ENCODE results near the gene GLI2.

GLI2 gene

DNA sequence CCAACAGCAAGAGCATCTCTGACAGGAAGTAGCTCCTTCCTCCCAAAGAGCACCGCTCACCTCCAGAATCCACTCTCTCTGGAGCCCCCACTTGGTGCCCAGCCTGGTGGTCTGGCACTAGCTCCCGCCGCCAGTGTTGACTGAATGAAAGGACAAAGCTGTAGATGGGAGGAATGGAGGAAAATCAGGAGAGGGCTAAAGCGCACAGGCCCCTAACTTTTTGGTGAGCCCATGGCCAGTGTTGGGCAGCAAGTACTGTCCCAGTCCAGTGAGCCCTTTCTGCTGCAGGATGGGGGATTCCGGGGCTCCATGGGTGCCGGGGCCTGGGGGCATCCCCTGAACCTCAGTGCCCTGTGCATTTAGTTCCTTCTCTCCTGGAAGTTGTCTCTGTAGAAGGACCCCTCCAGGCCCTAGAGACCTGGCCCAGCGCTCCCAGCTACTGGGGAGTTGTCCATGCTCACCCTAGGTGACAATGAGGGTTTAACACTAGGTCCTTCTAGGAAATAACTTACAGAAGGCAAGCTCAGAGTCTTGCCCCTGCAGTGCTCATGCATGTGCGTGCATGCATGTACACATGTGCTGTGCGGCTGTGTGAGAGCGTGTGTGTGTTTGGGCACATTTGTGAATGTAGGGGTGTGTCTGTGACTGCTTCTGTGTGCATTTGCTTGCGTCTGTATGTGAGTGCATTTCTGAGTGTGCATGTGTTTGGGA is 33.6 kb downstream of the GLI2 start:
- H3K36me3 ChIP-seq (ENCODE audit: insufficient read depth, low read length), result no peaks in the 10 kb centered on the region
- H3K9ac ChIP-seq (ENCODE audit: low read depth, low read length, poor library complexity, severe bottlenecking), result no peak overlapping the region
- no peak overlapping the region for H3K4me3 ChIP-seq (ENCODE audit: low read length, poor library complexity, severe bottlenecking)
- H3K4me1 ChIP-seq (ENCODE audit: insufficient read depth, low read length, poor library complexity, severe bottlenecking), result no peaks in the 10 kb centered on the region
- H3K4me2 ChIP-seq (ENCODE audit: low read depth, low read length, poor library complexity, severe bottlenecking), result no peak overlapping the region
- no peak overlapping the region for H2AFZ ChIP-seq (ENCODE audit: low read length)
- no peaks in the 10 kb centered on the region for H4K20me1 ChIP-seq (ENCODE audit: insufficient read depth, low read length, poor library complexity, severe bottlenecking)
- H3K9me3 ChIP-seq (ENCODE audit: insufficient read depth, low read depth, low read length), result no peaks in the 10 kb centered on the region
- no peaks in the 10 kb centered on the region for H3K79me2 ChIP-seq (ENCODE audit: insufficient read depth, low read length)
- no peaks in the 10 kb centered on the region for H3K9me2 ChIP-seq (replicated peaks; ENCODE audit: low read depth, low read length)
- no peak for TF ChIP-seq EZH2phosphoT487 (IDR thresholded peaks at IDR 0.05; ENCODE audit: borderline replicate concordance)
- TF ChIP-seq, protein P1, sequence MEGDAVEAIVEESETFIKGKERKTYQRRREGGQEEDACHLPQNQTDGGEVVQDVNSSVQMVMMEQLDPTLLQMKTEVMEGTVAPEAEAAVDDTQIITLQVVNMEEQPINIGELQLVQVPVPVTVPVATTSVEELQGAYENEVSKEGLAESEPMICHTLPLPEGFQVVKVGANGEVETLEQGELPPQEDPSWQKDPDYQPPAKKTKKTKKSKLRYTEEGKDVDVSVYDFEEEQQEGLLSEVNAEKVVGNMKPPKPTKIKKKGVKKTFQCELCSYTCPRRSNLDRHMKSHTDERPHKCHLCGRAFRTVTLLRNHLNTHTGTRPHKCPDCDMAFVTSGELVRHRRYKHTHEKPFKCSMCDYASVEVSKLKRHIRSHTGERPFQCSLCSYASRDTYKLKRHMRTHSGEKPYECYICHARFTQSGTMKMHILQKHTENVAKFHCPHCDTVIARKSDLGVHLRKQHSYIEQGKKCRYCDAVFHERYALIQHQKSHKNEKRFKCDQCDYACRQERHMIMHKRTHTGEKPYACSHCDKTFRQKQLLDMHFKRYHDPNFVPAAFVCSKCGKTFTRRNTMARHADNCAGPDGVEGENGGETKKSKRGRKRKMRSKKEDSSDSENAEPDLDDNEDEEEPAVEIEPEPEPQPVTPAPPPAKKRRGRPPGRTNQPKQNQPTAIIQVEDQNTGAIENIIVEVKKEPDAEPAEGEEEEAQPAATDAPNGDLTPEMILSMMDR (conservative IDR thresholded peaks at IDR 0.05; ENCODE audit: low read length), result no peak
- H3K27me3 ChIP-seq (ENCODE audit: insufficient read depth, low read length, poor library complexity, severe bottlenecking), result no peaks in the 10 kb centered on the region
- H3F3A ChIP-seq (ENCODE audit: low read depth), result no peaks in the 10 kb centered on the region

- H3K4me3 ChIP-seq (ENCODE audit: low read length, poor library complexity, severe bottlenecking), result no peak overlapping the region
- H3K9me3 ChIP-seq (ENCODE audit: insufficient read depth, low read depth, low read length), result no peaks in the 10 kb centered on the region
- H3K4me1 ChIP-seq (ENCODE audit: insufficient read depth, low read length, poor library complexity, severe bottlenecking), result no peaks in the 10 kb centered on the region
- no peaks in the 10 kb centered on the region for H3K9me2 ChIP-seq (replicated peaks; ENCODE audit: low read depth, low read length)
- H2AFZ ChIP-seq (ENCODE audit: low read length), result no peak overlapping the region
- no peaks in the 10 kb centered on the region for H3F3A ChIP-seq (ENCODE audit: low read depth)
- H3K36me3 ChIP-seq (ENCODE audit: insufficient read depth, low read length), result no peaks in the 10 kb centered on the region
- H4K20me1 ChIP-seq (ENCODE audit: insufficient read depth, low read length, poor library complexity, severe bottlenecking), result no peaks in the 10 kb centered on the region
- H3K79me2 ChIP-seq (ENCODE audit: insufficient read depth, low read length), result no peaks in the 10 kb centered on the region
- H3K27me3 ChIP-seq (ENCODE audit: insufficient read depth, low read length, poor library complexity, severe bottlenecking), result no peaks in the 10 kb centered on the region
- H3K9ac ChIP-seq (ENCODE audit: low read depth, low read length, poor library complexity, severe bottlenecking), result no peak overlapping the region
- TF ChIP-seq, protein P1 (conservative IDR thresholded peaks at IDR 0.05; ENCODE audit: low read length), result no peak
- no peak for TF ChIP-seq EZH2phosphoT487 (IDR thresholded peaks at IDR 0.05; ENCODE audit: borderline replicate concordance)
- H3K4me2 ChIP-seq (ENCODE audit: low read depth, low read length, poor library complexity, severe bottlenecking), result no peak overlapping the region
Observed at GRCh38 chr2:120769787-120770120, 34.1 kb downstream of the GLI2 start.

DNA sequence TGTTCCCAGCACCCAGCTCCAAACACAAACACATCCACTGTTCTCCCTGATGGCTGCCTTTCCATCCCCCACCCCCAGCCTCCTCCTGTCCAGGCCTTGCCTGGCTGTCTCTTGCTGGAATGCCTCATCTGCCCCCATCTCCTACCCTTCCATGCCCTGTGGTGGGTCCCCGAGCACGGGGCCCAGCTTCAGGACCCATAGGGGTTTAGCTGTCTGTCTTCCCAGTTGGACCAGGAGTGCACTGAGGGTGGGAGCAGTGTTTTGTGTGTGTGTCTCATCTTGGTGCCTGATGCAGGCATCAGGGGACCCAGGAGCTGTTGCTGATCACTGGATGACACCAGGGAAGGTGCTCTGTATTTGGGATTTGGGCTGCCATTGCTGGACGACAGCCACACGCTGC is 34.5 kb downstream of the GLI2 start:
- no peaks in the 10 kb centered on the region for H3K9me2 ChIP-seq (replicated peaks; ENCODE audit: low read depth, low read length)
- H3K79me2 ChIP-seq (ENCODE audit: insufficient read depth, low read length), result no peaks in the 10 kb centered on the region

More for the DNA sequence above, 34.5 kb downstream of the GLI2 start:
- H3K9ac ChIP-seq (ENCODE audit: low read depth, low read length, poor library complexity, severe bottlenecking), result no peak overlapping the region
- H3K4me1 ChIP-seq (ENCODE audit: insufficient read depth, low read length, poor library complexity, severe bottlenecking), result no peaks in the 10 kb centered on the region
- H3K36me3 ChIP-seq (ENCODE audit: insufficient read depth, low read length), result no peaks in the 10 kb centered on the region
- no peaks in the 10 kb centered on the region for H3F3A ChIP-seq (ENCODE audit: low read depth)
- no peak overlapping the region for H3K4me3 ChIP-seq (ENCODE audit: low read length, poor library complexity, severe bottlenecking)
- H2AFZ ChIP-seq (ENCODE audit: low read length), result no peak overlapping the region
- H3K27me3 ChIP-seq (ENCODE audit: insufficient read depth, low read length, poor library complexity, severe bottlenecking), result no peaks in the 10 kb centered on the region
- TF ChIP-seq, protein P1 (conservative IDR thresholded peaks at IDR 0.05; ENCODE audit: low read length), result no peak
- no peak for TF ChIP-seq EZH2phosphoT487 (IDR thresholded peaks at IDR 0.05; ENCODE audit: borderline replicate concordance)
- no peaks in the 10 kb centered on the region for H3K9me3 ChIP-seq (ENCODE audit: insufficient read depth, low read depth, low read length)
- H4K20me1 ChIP-seq (ENCODE audit: insufficient read depth, low read length, poor library complexity, severe bottlenecking), result no peaks in the 10 kb centered on the region
- no peak overlapping the region for H3K4me2 ChIP-seq (ENCODE audit: low read depth, low read length, poor library complexity, severe bottlenecking)

All from Loucy (cell line).